GM23338 (cell line): Measurements from ENCODE around the gene IFITM5. TPM values are rescaled to one million over a fixed set of nuclear protein-coding genes. Genes with fewer than 3 reads are reported as not detected.

ENCODE experiments used
- ATAC-seq: fragments of 200-7000 bp; cut with Tn5 transposase; 3 replicates; pipeline ENCODE4 v1.9.1; 2020
- DNase-seq: peaks from one replicate; pipeline ENCODE4 v3.0.0-alpha.2; 2015; ENCODE audit warnings: low spot score
- H2AFZ ChIP-seq: fragments of 200-600 bp; sonication (generic); 2 replicates; pipeline ENCODE4 v1.8.0; 2016; ENCODE audit warnings: antibody characterized with exemption, mild to moderate bottlenecking, moderate library complexity
- H3F3A ChIP-seq: fragments of 200-600 bp; sonication (generic); replicated peaks from 2 replicates; pipeline ENCODE4 v1.8.0; 2017; ENCODE audit warnings: antibody characterized with exemption, mixed run types, low read depth
- H3K27ac ChIP-seq: fragments of 200-600 bp; sonication (generic); 2 replicates; pipeline ENCODE4 v1.6.1; 2016; ENCODE audit warnings: low read depth
- H3K27me3 ChIP-seq: fragments of 200-600 bp; sonication (generic); 2 replicates; pipeline ENCODE4 v1.8.0; 2016; ENCODE audit warnings: mild to moderate bottlenecking, mixed run types, moderate library complexity; ENCODE audit not compliant: insufficient read depth
- H3K36me3 ChIP-seq: fragments of 200-600 bp; sonication (generic); 2 replicates; pipeline ENCODE4 v1.8.0; 2016; ENCODE audit warnings: mild to moderate bottlenecking; ENCODE audit not compliant: insufficient read depth
- H3K4me1 ChIP-seq: fragments of 200-600 bp; sonication (generic); 2 replicates; pipeline ENCODE4 v1.8.0; 2016; ENCODE audit warnings: mild to moderate bottlenecking, moderate library complexity; ENCODE audit not compliant: insufficient read depth
- H3K4me2 ChIP-seq: fragments of 200-600 bp; sonication (generic); 2 replicates; pipeline ENCODE4 v1.7.1; 2017; ENCODE audit warnings: mixed run types
- H3K4me3 ChIP-seq: fragments of 200-600 bp; sonication (generic); 2 replicates; pipeline ENCODE4 v1.6.1; 2016; ENCODE audit warnings: mixed run types
- H3K79me2 ChIP-seq: fragments of 200-600 bp; sonication (generic); replicated peaks from 2 replicates; pipeline ENCODE4 v1.8.0; 2017; ENCODE audit warnings: mild to moderate bottlenecking; ENCODE audit not compliant: insufficient read depth
- H3K9me2 ChIP-seq: fragments of 200-600 bp; sonication (generic); 2 replicates; pipeline ENCODE4 v1.8.0; 2017; ENCODE audit not compliant: insufficient read depth
- H4K20me1 ChIP-seq: fragments of 200-600 bp; sonication (generic); replicated peaks from 2 replicates; pipeline ENCODE4 v1.8.0; 2017; ENCODE audit warnings: mild to moderate bottlenecking; ENCODE audit not compliant: insufficient read depth
- H3K27ac Mint-ChIP-seq: 2 replicates; pipeline ENCODE4 v1.8.0; 2020; ENCODE audit warnings: inconsistent platforms, mild to moderate bottlenecking, moderate library complexity, mixed read lengths
- H3K27me3 Mint-ChIP-seq: 3 replicates; pipeline ENCODE4 v1.8.0; 2022; ENCODE audit warnings: low read depth, mild to moderate bottlenecking, moderate library complexity, mixed read lengths, inconsistent platforms; ENCODE audit not compliant: insufficient read depth, poor library complexity
- H3K36me3 Mint-ChIP-seq: 3 replicates; pipeline ENCODE4 v1.8.0; 2021; ENCODE audit warnings: low read depth, mild to moderate bottlenecking, inconsistent platforms, moderate library complexity, mixed read lengths
- H3K4me1 Mint-ChIP-seq: 3 replicates; pipeline ENCODE4 v1.8.0; 2020; ENCODE audit warnings: mild to moderate bottlenecking, inconsistent platforms, mixed read lengths
- H3K4me3 Mint-ChIP-seq: 3 replicates; pipeline ENCODE4 v1.8.0; 2021; ENCODE audit warnings: moderate library complexity, mild to moderate bottlenecking, inconsistent platforms, mixed read lengths
- H3K9me3 Mint-ChIP-seq: 3 replicates; pipeline ENCODE4 v1.8.0; 2020; ENCODE audit warnings: moderate library complexity, mild to moderate bottlenecking, inconsistent platforms, mixed read lengths
- CREB1 ChIP-seq: fragments of 250-450 bp; sonication (Bioruptor Pico); IDR thresholded peaks from 2 replicates; pipeline ENCODE4 v1.5.0; 2020; ENCODE audit warnings: low read depth, mild to moderate bottlenecking, moderate library complexity
- CTCF ChIP-seq, 2 experiments: fragments of 200-600 bp in 1 of 2; sonication (generic) in 1 of 2; conservative IDR thresholded peaks; 2 replicates each; pipeline versions ENCODE4 v1.5.1 to v1.6.1; 2016 to 2017; ENCODE audit warnings: antibody characterized with exemption in 2 of 2, low read depth in 2 of 2, mild to moderate bottlenecking in 2 of 2, moderate library complexity in 1 of 2
- ETS1 ChIP-seq: IDR thresholded peaks from 2 replicates; pipeline ENCODE4 v1.6.1; 2016; ENCODE audit warnings: antibody characterized with exemption
- EZH2 ChIP-seq: fragments of 200-600 bp; sonication (generic); IDR thresholded peaks from one replicate; pipeline ENCODE4 v1.8.0; 2017; ENCODE audit warnings: antibody characterized with exemption, mild to moderate bottlenecking, low read depth; ENCODE audit not compliant: unreplicated experiment
- EZH2phosphoT487 ChIP-seq: fragments of 200-600 bp; sonication (generic); IDR thresholded peaks from one replicate; pipeline ENCODE4 v1.8.1; 2018; ENCODE audit warnings: antibody characterized with exemption; ENCODE audit not compliant: unreplicated experiment
- JUNB ChIP-seq: IDR thresholded peaks from one replicate; pipeline ENCODE4 v1.6.1; 2016; ENCODE audit warnings: antibody characterized with exemption; ENCODE audit not compliant: unreplicated experiment
- NANOG ChIP-seq: IDR thresholded peaks from 2 replicates; pipeline ENCODE4 v1.6.1; 2016; ENCODE audit warnings: antibody characterized with exemption, borderline replicate concordance
- POLR2AphosphoS5 ChIP-seq: IDR thresholded peaks from 2 replicates; pipeline ENCODE4 v1.6.1; 2016; ENCODE audit warnings: antibody characterized with exemption, low read depth
- STAT1 ChIP-seq: IDR thresholded peaks from one replicate; pipeline ENCODE4 v1.6.1; 2016; ENCODE audit warnings: antibody characterized with exemption; ENCODE audit not compliant: unreplicated experiment
- ZNF114 ChIP-seq: fragments of 250-450 bp; sonication (Bioruptor Pico); IDR thresholded peaks from 2 replicates; pipeline ENCODE4 v1.5.0; 2020; ENCODE audit warnings: mild to moderate bottlenecking, moderate library complexity
- ZNF331 ChIP-seq: fragments of 250-450 bp; sonication (Bioruptor Pico); IDR thresholded peaks from 2 replicates; pipeline ENCODE4 v1.5.0; 2020; ENCODE audit warnings: low read depth, mild to moderate bottlenecking, moderate library complexity
- polyA plus RNA-seq: library from polyadenylated mRNA; unstranded; fragments of >200 nt; fragmentation: Nextera tagmentation; extraction: Ambion mirVana; gene quantifications from 2 replicates; pipeline ENCODE4 v1.2.1, GENCODE V29; 2016
- total RNA-seq: library from RNA; depleted of rRNA; stranded (reverse); fragments of >200 nt; shearing (Covaris generic); gene quantifications from 2 replicates; pipeline ENCODE4 v1.2.3, GENCODE V29; 2014
- TF ChIP-seq, protein P1 (sequence below): IDR thresholded peaks from one replicate; pipeline ENCODE4 v1.6.1; 2018; ENCODE audit warnings: antibody characterized with exemption; ENCODE audit not compliant: unreplicated experiment
- TF ChIP-seq, protein P2 (sequence below): fragments of 250-450 bp; sonication (Bioruptor Pico); IDR thresholded peaks from 2 replicates; pipeline ENCODE4 v1.5.0; 2020; ENCODE audit warnings: mild to moderate bottlenecking, moderate library complexity

IFITM5 gene
- total and polyA plus RNA-seq, 2 experiments from 2014 or later = not detected

DNA sequence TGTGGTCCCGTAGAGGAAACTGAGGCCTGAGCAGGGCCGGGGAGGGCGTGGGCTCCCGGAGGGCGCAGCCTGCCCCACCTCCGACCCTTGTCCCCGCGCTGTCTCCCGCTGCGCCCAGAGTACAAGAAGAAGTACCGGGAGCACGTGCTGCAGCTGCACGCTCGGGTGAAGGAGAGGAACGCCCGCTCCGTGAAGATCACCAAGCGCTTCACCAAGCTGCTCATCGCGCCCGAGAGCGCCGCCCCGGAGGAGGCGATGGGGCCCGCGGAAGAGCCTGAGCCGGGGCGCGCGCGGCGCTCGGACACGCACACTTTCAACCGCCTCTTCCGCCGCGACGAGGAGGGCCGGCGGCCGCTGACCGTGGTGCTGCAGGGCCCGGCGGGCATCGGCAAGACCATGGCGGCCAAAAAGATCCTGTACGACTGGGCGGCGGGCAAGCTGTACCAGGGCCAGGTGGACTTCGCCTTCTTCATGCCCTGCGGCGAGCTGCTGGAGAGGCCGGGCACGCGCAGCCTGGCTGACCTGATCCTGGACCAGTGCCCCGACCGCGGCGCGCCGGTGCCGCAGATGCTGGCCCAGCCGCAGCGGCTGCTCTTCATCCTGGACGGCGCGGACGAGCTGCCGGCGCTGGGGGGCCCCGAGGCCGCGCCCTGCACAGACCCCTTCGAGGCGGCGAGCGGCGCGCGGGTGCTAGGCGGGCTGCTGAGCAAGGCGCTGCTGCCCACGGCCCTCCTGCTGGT is 19.2 kb downstream of the IFITM5 start:
- peak; percentile 57 for ATAC-seq
- H3K4me1 Mint-ChIP-seq = peaks cover 27% of the 10 kb centered on the region
- Histone ChIP-seq H3K4me1 (no peaks in the 10 kb centered on the region), H3K36me3 (no peaks in the 10 kb centered on the region), H3K27ac (no peak overlapping the region), H4K20me1 (no peaks in the 10 kb centered on the region), H3F3A (no peaks in the 10 kb centered on the region; the same call in 1 of the 2 replicates), H3K79me2 (no peaks in the 10 kb centered on the region), H3K4me2 (peak overlapping the region; percentile 74), H3K4me3 (peak overlapping the region; percentile 51), H3K27me3 (peaks cover 54% of the 10 kb centered on the region), H2AFZ (peak overlapping the region; percentile 72), H3K9me2 (no peaks in the 10 kb centered on the region)
- H3K9me3 Mint-ChIP-seq = no peaks in the 10 kb centered on the region
- H3K4me3 Mint-ChIP-seq = peak overlapping the region; percentile 56; the same call in 2 of the 3 replicates
- no peaks in the 10 kb centered on the region; the same call in 2 of the 3 replicates for H3K36me3 Mint-ChIP-seq
- DNase-seq = peak; percentile 74
- no peak overlapping the region for H3K27ac Mint-ChIP-seq
- peaks cover 59% of the 10 kb centered on the region for H3K27me3 Mint-ChIP-seq
- TF ChIP-seq EZH2phosphoT487 (peak; percentile 70), EZH2 (no peak), STAT1 (no peak), CTCF (conservative IDR thresholded peaks at IDR 0.05; ENCODE audit: low read depth in 2 of 2) (0 out of 4 replicates have a peak, but pooled peaks of 1 of the 2 experiments have one; percentile 13), ETS1 (no peak), NANOG (no peak), JUNB (no peak), POLR2AphosphoS5 (no peak), ZNF331 (CRISPR knock-in tag) (no peak), CREB1 (CRISPR knock-in tag) (no peak), ZNF114 (CRISPR knock-in tag) (no peak)
- TF ChIP-seq, protein P1, sequence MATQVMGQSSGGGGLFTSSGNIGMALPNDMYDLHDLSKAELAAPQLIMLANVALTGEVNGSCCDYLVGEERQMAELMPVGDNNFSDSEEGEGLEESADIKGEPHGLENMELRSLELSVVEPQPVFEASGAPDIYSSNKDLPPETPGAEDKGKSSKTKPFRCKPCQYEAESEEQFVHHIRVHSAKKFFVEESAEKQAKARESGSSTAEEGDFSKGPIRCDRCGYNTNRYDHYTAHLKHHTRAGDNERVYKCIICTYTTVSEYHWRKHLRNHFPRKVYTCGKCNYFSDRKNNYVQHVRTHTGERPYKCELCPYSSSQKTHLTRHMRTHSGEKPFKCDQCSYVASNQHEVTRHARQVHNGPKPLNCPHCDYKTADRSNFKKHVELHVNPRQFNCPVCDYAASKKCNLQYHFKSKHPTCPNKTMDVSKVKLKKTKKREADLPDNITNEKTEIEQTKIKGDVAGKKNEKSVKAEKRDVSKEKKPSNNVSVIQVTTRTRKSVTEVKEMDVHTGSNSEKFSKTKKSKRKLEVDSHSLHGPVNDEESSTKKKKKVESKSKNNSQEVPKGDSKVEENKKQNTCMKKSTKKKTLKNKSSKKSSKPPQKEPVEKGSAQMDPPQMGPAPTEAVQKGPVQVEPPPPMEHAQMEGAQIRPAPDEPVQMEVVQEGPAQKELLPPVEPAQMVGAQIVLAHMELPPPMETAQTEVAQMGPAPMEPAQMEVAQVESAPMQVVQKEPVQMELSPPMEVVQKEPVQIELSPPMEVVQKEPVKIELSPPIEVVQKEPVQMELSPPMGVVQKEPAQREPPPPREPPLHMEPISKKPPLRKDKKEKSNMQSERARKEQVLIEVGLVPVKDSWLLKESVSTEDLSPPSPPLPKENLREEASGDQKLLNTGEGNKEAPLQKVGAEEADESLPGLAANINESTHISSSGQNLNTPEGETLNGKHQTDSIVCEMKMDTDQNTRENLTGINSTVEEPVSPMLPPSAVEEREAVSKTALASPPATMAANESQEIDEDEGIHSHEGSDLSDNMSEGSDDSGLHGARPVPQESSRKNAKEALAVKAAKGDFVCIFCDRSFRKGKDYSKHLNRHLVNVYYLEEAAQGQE = peak; percentile 72
- TF ChIP-seq, protein P2, sequence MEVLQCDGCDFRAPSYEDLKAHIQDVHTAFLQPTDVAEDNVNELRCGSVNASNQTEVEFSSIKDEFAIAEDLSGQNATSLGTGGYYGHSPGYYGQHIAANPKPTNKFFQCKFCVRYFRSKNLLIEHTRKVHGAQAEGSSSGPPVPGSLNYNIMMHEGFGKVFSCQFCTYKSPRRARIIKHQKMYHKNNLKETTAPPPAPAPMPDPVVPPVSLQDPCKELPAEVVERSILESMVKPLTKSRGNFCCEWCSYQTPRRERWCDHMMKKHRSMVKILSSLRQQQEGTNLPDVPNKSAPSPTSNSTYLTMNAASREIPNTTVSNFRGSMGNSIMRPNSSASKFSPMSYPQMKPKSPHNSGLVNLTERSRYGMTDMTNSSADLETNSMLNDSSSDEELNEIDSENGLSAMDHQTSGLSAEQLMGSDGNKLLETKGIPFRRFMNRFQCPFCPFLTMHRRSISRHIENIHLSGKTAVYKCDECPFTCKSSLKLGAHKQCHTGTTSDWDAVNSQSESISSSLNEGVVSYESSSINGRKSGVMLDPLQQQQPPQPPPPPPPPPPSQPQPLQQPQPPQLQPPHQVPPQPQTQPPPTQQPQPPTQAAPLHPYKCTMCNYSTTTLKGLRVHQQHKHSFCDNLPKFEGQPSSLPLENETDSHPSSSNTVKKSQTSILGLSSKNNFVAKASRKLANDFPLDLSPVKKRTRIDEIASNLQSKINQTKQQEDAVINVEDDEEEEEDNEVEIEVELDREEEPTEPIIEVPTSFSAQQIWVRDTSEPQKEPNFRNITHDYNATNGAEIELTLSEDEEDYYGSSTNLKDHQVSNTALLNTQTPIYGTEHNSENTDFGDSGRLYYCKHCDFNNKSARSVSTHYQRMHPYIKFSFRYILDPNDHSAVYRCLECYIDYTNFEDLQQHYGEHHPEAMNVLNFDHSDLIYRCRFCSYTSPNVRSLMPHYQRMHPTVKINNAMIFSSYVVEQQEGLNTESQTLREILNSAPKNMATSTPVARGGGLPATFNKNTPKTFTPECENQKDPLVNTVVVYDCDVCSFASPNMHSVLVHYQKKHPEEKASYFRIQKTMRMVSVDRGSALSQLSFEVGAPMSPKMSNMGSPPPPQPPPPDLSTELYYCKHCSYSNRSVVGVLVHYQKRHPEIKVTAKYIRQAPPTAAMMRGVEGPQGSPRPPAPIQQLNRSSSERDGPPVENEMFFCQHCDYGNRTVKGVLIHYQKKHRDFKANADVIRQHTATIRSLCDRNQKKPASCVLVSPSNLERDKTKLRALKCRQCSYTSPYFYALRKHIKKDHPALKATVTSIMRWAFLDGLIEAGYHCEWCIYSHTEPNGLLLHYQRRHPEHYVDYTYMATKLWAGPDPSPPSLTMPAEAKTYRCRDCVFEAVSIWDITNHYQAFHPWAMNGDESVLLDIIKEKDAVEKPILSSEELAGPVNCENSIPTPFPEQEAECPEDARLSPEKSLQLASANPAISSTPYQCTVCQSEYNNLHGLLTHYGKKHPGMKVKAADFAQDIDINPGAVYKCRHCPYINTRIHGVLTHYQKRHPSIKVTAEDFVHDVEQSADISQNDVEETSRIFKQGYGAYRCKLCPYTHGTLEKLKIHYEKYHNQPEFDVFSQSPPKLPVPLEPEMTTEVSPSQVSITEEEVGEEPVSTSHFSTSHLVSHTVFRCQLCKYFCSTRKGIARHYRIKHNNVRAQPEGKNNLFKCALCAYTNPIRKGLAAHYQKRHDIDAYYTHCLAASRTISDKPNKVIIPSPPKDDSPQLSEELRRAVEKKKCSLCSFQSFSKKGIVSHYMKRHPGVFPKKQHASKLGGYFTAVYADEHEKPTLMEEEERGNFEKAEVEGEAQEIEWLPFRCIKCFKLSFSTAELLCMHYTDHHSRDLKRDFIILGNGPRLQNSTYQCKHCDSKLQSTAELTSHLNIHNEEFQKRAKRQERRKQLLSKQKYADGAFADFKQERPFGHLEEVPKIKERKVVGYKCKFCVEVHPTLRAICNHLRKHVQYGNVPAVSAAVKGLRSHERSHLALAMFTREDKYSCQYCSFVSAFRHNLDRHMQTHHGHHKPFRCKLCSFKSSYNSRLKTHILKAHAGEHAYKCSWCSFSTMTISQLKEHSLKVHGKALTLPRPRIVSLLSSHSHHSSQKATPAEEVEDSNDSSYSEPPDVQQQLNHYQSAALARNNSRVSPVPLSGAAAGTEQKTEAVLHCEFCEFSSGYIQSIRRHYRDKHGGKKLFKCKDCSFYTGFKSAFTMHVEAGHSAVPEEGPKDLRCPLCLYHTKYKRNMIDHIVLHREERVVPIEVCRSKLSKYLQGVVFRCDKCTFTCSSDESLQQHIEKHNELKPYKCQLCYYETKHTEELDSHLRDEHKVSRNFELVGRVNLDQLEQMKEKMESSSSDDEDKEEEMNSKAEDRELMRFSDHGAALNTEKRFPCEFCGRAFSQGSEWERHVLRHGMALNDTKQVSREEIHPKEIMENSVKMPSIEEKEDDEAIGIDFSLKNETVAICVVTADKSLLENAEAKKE (CRISPR knock-in tag) = no peak
